ENCODE data around the gene SNTG2.

Gene SNTG2

GRCh38 chr2:915979-916378, 34.7 kb upstream of the SNTG2 start:
- Histone ChIP-seq H3K36me3 (ENCODE audit: insufficient read depth, low read length) (no peaks in the 10 kb centered on the region), H3K27me3 (ENCODE audit: control insufficient read depth in 1 of 2, insufficient read depth in 2 of 2, low read length in 2 of 2) (no peaks in the 10 kb centered on the region), H3K27ac (ENCODE audit: low read depth, low read length) (no peak overlapping the region), H3K4me3 (ENCODE audit: low read depth in 1 of 2, low read length in 2 of 2) (no peak overlapping the region), H3K4me1 (ENCODE audit: insufficient read depth, low read length) (no peaks in the 10 kb centered on the region), H3K9me3 (ENCODE audit: low read length) (no peaks in the 10 kb centered on the region), H3K9ac (ENCODE audit: low read length) (no peak overlapping the region)

DNA sequence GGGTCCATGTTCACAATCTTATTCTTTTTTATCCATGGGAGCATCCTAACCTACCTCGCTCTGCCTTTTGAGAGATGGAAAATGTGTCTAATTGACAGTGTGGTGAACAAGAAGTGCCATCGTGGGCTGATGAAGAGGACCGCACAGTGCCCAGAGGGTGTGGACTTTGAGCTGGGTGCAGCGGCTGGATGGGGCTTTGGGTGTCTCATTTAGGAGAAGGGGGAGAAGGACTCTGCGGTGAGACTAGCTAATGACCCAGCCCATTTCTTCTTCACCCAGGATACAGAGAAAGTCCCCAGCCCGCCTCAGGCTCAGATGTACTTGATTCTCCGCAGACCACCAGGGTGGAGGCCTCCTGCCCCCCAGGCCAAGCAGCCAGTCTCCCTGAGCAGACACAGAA, 33.7 kb upstream of the SNTG2 start:
- Histone ChIP-seq H3K27ac (ENCODE audit: low read depth, low read length) (no peak overlapping the region), H3K9me3 (ENCODE audit: low read length) (no peaks in the 10 kb centered on the region), H3K4me3 (ENCODE audit: low read depth in 1 of 2, low read length in 2 of 2) (no peak overlapping the region), H3K9ac (ENCODE audit: low read length) (no peak overlapping the region), H3K27me3 (ENCODE audit: control insufficient read depth in 1 of 2, insufficient read depth in 2 of 2, low read length in 2 of 2) (no peaks in the 10 kb centered on the region), H3K4me1 (ENCODE audit: insufficient read depth, low read length) (no peaks in the 10 kb centered on the region), H3K36me3 (ENCODE audit: insufficient read depth, low read length) (no peaks in the 10 kb centered on the region)

GRCh38 chr2:919672-920071, 31.0 kb upstream of the SNTG2 start:
- no peaks in the 10 kb centered on the region for H3K9me3 ChIP-seq (ENCODE audit: low read length)
- no peaks in the 10 kb centered on the region for H3K27me3 ChIP-seq (ENCODE audit: control insufficient read depth in 1 of 2, insufficient read depth in 2 of 2, low read length in 2 of 2)
- H3K9ac ChIP-seq (ENCODE audit: low read length), result no peak overlapping the region
- H3K27ac ChIP-seq (ENCODE audit: low read depth, low read length), result no peak overlapping the region
- H3K4me3 ChIP-seq (ENCODE audit: low read depth in 1 of 2, low read length in 2 of 2), result no peak overlapping the region
- H3K4me1 ChIP-seq (ENCODE audit: insufficient read depth, low read length), result no peaks in the 10 kb centered on the region
- H3K36me3 ChIP-seq (ENCODE audit: insufficient read depth, low read length), result no peaks in the 10 kb centered on the region

- Histone ChIP-seq H3K4me3 (ENCODE audit: low read depth in 1 of 2, low read length in 2 of 2) (no peak overlapping the region), H3K4me1 (ENCODE audit: insufficient read depth, low read length) (no peaks in the 10 kb centered on the region), H3K27me3 (ENCODE audit: control insufficient read depth in 1 of 2, insufficient read depth in 2 of 2, low read length in 2 of 2) (no peaks in the 10 kb centered on the region), H3K36me3 (ENCODE audit: insufficient read depth, low read length) (no peaks in the 10 kb centered on the region), H3K27ac (ENCODE audit: low read depth, low read length) (no peak overlapping the region), H3K9ac (ENCODE audit: low read length) (no peak overlapping the region), H3K9me3 (ENCODE audit: low read length) (no peaks in the 10 kb centered on the region)
Measured at GRCh38 chr2:920573-920972, 30.1 kb upstream of the SNTG2 start.

GRCh38 chr2:920999-921398, 29.6 kb upstream of the SNTG2 start:
- Histone ChIP-seq H3K9me3 (ENCODE audit: low read length) (no peaks in the 10 kb centered on the region), H3K27me3 (ENCODE audit: control insufficient read depth in 1 of 2, insufficient read depth in 2 of 2, low read length in 2 of 2) (no peaks in the 10 kb centered on the region), H3K4me3 (ENCODE audit: low read depth in 1 of 2, low read length in 2 of 2) (no peak overlapping the region), H3K36me3 (ENCODE audit: insufficient read depth, low read length) (no peaks in the 10 kb centered on the region), H3K27ac (ENCODE audit: low read depth, low read length) (no peak overlapping the region), H3K4me1 (ENCODE audit: insufficient read depth, low read length) (no peaks in the 10 kb centered on the region), H3K9ac (ENCODE audit: low read length) (no peak overlapping the region)

DNA sequence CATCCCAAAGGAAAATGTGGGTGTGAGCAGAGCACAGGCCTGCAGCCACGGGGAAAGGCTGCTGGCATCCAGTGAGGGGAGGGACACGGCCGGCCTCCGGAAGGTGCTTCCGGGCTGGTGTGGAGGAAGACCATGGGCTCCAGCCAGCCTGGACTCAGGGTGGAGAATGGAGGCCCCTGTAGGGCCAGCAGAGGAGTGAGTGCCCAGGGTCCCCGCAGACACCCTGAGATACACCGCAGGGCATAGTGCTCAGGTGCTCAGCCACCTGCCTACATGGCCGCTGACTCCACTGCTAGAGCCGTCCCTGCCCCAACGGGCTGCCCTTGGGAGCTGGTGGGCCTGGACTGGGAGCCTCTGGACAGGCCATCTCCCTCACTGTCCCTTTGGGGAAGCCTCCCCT, 28.5 kb upstream of the SNTG2 start:
- H3K36me3 ChIP-seq (ENCODE audit: insufficient read depth, low read length), result no peaks in the 10 kb centered on the region
- H3K9ac ChIP-seq (ENCODE audit: low read length), result no peak overlapping the region
- no peak overlapping the region for H3K27ac ChIP-seq (ENCODE audit: low read depth, low read length)
- no peaks in the 10 kb centered on the region for H3K27me3 ChIP-seq (ENCODE audit: control insufficient read depth in 1 of 2, insufficient read depth in 2 of 2, low read length in 2 of 2)
- no peak overlapping the region for H3K4me3 ChIP-seq (ENCODE audit: low read depth in 1 of 2, low read length in 2 of 2)
- no peaks in the 10 kb centered on the region for H3K9me3 ChIP-seq (ENCODE audit: low read length)
- H3K4me1 ChIP-seq (ENCODE audit: insufficient read depth, low read length), result no peaks in the 10 kb centered on the region

DNA sequence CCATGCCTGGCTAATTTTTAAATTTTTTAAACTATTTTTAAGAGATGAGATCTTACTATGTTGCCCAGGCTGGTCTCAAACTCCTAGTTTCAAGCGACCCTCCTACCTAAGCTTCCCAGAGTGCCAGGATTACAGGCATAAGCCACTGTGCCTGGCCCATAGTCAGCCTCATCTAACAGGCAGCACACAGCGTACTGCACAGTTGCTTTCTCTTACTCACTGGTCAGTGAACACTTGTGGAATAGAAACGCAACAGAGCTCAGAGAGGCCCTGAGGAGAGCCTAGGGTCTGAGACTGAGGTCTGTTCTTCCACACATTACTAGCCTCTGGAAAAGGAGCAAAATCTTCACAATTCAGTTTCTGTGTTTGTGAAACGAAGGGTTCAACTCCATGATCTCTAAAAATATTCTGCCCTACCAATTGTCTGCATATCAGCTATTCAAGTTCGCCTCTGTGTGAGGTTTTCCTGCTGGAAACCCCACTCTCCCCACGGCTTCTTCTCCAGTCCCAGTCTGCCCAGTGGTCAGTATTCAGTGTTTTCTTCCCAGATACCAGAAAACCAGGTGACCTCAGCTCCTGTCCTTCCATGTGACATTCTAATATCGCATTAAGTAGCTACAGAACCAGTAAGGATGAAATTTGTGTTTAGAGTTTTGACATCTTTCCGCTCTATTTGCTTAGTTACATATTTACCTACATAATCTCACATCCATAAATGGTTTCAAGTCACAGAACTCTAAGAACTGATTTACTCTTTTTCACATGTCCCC, 26.6 kb upstream of the SNTG2 start:
- H3K4me3 ChIP-seq (ENCODE audit: low read depth in 1 of 2, low read length in 2 of 2), result no peak overlapping the region

GRCh38 chr2:924701-925100, 25.9 kb upstream of the SNTG2 start:
- Histone ChIP-seq H3K4me1 (ENCODE audit: insufficient read depth, low read length) (no peaks in the 10 kb centered on the region), H3K9me3 (ENCODE audit: low read length) (no peaks in the 10 kb centered on the region), H3K4me3 (ENCODE audit: low read depth in 1 of 2, low read length in 2 of 2) (no peak overlapping the region), H3K27ac (ENCODE audit: low read depth, low read length) (no peak overlapping the region), H3K9ac (ENCODE audit: low read length) (no peak overlapping the region), H3K27me3 (ENCODE audit: control insufficient read depth in 1 of 2, insufficient read depth in 2 of 2, low read length in 2 of 2) (no peaks in the 10 kb centered on the region), H3K36me3 (ENCODE audit: insufficient read depth, low read length) (no peaks in the 10 kb centered on the region)

More for the DNA sequence above, 26.6 kb upstream of the SNTG2 start:
- Histone ChIP-seq H3K36me3 (ENCODE audit: insufficient read depth, low read length) (no peaks in the 10 kb centered on the region), H3K27ac (ENCODE audit: low read depth, low read length) (no peak overlapping the region), H3K9ac (ENCODE audit: low read length) (no peak overlapping the region), H3K9me3 (ENCODE audit: low read length) (no peaks in the 10 kb centered on the region), H3K27me3 (ENCODE audit: control insufficient read depth in 1 of 2, insufficient read depth in 2 of 2, low read length in 2 of 2) (no peaks in the 10 kb centered on the region), H3K4me1 (ENCODE audit: insufficient read depth, low read length) (no peaks in the 10 kb centered on the region)

DNA sequence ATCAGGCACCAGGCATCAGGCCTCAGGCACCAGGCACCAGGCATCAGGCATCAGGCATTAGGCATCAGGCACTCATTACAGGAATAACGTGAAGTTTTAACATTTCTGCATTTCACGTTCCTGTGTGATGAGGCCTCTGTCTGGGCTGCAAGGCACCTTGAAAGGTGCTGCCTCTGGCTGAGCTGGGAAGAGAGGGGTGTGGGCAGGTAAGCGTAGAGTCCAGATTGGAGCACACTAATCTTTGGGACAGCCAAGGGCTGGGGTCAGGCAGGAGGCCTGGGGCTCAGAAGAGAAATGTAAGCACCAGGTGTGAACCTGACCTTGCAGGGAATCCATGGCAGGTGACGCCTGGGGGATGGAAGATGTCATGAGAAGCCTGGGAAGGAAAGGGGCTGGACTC, 25.3 kb upstream of the SNTG2 start:
- Histone ChIP-seq H3K9me3 (ENCODE audit: low read length) (no peaks in the 10 kb centered on the region), H3K4me3 (ENCODE audit: low read depth in 1 of 2, low read length in 2 of 2) (no peak overlapping the region), H3K4me1 (ENCODE audit: insufficient read depth, low read length) (no peaks in the 10 kb centered on the region), H3K27ac (ENCODE audit: low read depth, low read length) (no peak overlapping the region), H3K36me3 (ENCODE audit: insufficient read depth, low read length) (no peaks in the 10 kb centered on the region), H3K9ac (ENCODE audit: low read length) (no peak overlapping the region), H3K27me3 (ENCODE audit: control insufficient read depth in 1 of 2, insufficient read depth in 2 of 2, low read length in 2 of 2) (no peaks in the 10 kb centered on the region)

- Histone ChIP-seq H3K4me1 (ENCODE audit: insufficient read depth, low read length) (no peaks in the 10 kb centered on the region), H3K27me3 (ENCODE audit: control insufficient read depth in 1 of 2, insufficient read depth in 2 of 2, low read length in 2 of 2) (no peaks in the 10 kb centered on the region), H3K27ac (ENCODE audit: low read depth, low read length) (no peak overlapping the region), H3K9ac (ENCODE audit: low read length) (no peak overlapping the region), H3K4me3 (ENCODE audit: low read depth in 1 of 2, low read length in 2 of 2) (no peak overlapping the region), H3K9me3 (ENCODE audit: low read length) (no peaks in the 10 kb centered on the region), H3K36me3 (ENCODE audit: insufficient read depth, low read length) (no peaks in the 10 kb centered on the region)
Measured at GRCh38 chr2:925711-926110, 24.9 kb upstream of the SNTG2 start.

DNA sequence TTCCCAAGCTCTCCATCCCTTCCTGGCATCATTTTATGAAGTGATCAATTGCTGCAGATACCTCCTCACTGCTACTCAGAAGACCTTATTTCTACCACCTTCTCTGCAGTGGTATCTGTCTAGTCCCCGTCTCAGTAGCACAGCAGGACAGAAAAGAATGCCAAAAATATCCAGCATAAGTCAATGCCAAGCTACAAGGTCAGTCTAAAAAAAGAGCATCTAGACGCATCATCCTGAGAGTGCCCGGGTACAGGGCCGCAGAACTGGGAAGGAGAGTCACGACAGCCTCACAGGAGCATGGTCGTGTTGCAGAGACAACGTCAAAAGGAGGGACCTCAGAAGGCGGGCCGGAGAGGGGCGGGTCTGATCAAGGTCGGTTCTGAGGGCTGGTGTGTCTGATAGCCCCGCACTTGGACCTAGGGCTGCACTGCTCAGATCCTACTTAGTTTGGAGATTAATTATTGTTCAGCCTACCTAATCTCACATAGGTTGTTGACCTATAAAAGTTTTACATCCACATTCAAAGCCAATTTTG, 24.3 kb upstream of the SNTG2 start:
- Histone ChIP-seq H3K9me3 (ENCODE audit: low read length) (no peaks in the 10 kb centered on the region), H3K4me3 (ENCODE audit: low read depth in 1 of 2, low read length in 2 of 2) (no peak overlapping the region), H3K4me1 (ENCODE audit: insufficient read depth, low read length) (no peaks in the 10 kb centered on the region), H3K27me3 (ENCODE audit: control insufficient read depth in 1 of 2, insufficient read depth in 2 of 2, low read length in 2 of 2) (no peaks in the 10 kb centered on the region), H3K27ac (ENCODE audit: low read depth, low read length) (no peak overlapping the region), H3K36me3 (ENCODE audit: insufficient read depth, low read length) (no peaks in the 10 kb centered on the region), H3K9ac (ENCODE audit: low read length) (no peak overlapping the region)

DNA sequence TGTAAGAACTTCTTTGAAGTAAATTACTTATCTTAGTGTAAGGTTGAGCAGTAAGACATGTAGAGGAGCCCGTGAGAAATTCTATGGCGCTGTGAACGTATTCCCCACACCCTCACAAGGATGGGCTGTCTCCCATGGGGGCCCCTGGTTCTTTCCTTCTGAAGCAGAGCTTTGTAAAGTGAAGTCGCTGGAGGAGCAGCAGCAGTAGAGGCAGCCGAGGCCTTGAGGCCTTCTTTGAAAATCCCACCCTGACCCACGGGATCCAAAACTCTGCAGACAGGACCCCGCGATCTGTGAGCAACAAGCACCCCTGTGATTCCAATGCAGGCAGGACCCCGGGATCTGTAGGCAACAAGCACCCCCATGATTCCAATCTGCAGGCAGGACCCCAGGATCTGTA, 23.8 kb upstream of the SNTG2 start:
- Histone ChIP-seq H3K9ac (ENCODE audit: low read length) (no peak overlapping the region), H3K4me3 (ENCODE audit: low read depth in 1 of 2, low read length in 2 of 2) (no peak overlapping the region), H3K4me1 (ENCODE audit: insufficient read depth, low read length) (no peaks in the 10 kb centered on the region), H3K27me3 (ENCODE audit: control insufficient read depth in 1 of 2, insufficient read depth in 2 of 2, low read length in 2 of 2) (no peaks in the 10 kb centered on the region), H3K27ac (ENCODE audit: low read depth, low read length) (no peak overlapping the region), H3K36me3 (ENCODE audit: insufficient read depth, low read length) (no peaks in the 10 kb centered on the region), H3K9me3 (ENCODE audit: low read length) (no peaks in the 10 kb centered on the region)
